Sigmoid colon (tissue), 3 donors: ENCODE measurements around the gene CNDP2.

ENCODE experiments used
- POLR2A ChIP-seq, 2 donors: fragments of 450-650 bp; IDR thresholded peaks; one replicate each; pipeline ENCODE4 v1.6.1; 2016; ENCODE audit warnings: antibody characterized with exemption in 2 of 2, mild to moderate bottlenecking in 2 of 2, moderate library complexity in 2 of 2
- TF ChIP-seq, protein P1 (sequence below), 4 experiments: fragments of 450-650 bp in 3 of 4; fragments of 200-600 bp in 1 of 4; IDR thresholded peaks; one replicate each; pipeline ENCODE4 v1.5.1; 2016 to 2019; ENCODE audit warnings: antibody characterized with exemption in 4 of 4, mild to moderate bottlenecking in 3 of 4, moderate library complexity in 2 of 4

DNA sequence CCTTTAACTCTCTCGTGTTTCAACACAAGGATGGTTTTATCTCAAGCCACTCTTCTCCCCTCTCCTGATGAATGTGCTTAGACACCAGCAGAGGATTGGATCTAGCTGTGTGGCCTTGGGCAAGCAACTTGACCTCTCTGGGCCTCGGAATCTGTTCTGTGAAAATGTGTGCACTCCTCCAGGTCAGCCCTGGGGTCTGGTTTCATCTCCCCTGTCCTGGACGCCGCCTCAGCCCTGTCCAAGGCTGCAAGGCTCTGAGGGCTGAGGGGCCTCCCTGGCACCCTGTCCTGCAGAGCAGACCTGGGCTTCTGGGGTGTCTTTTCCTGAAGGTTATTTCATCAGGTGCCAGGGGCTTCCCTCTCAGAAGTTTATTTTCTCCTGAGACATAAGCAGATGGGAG, 66.6 kb downstream of the CNDP2 start:
- TF ChIP-seq, protein P1, sequence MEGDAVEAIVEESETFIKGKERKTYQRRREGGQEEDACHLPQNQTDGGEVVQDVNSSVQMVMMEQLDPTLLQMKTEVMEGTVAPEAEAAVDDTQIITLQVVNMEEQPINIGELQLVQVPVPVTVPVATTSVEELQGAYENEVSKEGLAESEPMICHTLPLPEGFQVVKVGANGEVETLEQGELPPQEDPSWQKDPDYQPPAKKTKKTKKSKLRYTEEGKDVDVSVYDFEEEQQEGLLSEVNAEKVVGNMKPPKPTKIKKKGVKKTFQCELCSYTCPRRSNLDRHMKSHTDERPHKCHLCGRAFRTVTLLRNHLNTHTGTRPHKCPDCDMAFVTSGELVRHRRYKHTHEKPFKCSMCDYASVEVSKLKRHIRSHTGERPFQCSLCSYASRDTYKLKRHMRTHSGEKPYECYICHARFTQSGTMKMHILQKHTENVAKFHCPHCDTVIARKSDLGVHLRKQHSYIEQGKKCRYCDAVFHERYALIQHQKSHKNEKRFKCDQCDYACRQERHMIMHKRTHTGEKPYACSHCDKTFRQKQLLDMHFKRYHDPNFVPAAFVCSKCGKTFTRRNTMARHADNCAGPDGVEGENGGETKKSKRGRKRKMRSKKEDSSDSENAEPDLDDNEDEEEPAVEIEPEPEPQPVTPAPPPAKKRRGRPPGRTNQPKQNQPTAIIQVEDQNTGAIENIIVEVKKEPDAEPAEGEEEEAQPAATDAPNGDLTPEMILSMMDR (IDR thresholded peaks at IDR 0.05), result no peak
- TF ChIP-seq POLR2A (IDR thresholded peaks at IDR 0.05), result no peak
